GM23338 (cell line): Measurements from ENCODE around the gene WRNIP1.

Experiments used
- EZH2 ChIP-seq: fragments of 200-600 bp; sonication (generic); IDR thresholded peaks from one replicate; pipeline ENCODE4 v1.8.0; 2017; ENCODE audit warnings: antibody characterized with exemption, mild to moderate bottlenecking, low read depth; ENCODE audit not compliant: unreplicated experiment
- EZH2phosphoT487 ChIP-seq: fragments of 200-600 bp; sonication (generic); IDR thresholded peaks from one replicate; pipeline ENCODE4 v1.8.1; 2018; ENCODE audit warnings: antibody characterized with exemption; ENCODE audit not compliant: unreplicated experiment
- POLR2AphosphoS5 ChIP-seq: IDR thresholded peaks from 2 replicates; pipeline ENCODE4 v1.6.1; 2016; ENCODE audit warnings: antibody characterized with exemption, low read depth
- ZNF331 ChIP-seq: fragments of 250-450 bp; sonication (Bioruptor Pico); IDR thresholded peaks from 2 replicates; pipeline ENCODE4 v1.5.0; 2020; ENCODE audit warnings: low read depth, mild to moderate bottlenecking, moderate library complexity
- TF ChIP-seq, protein P1 (sequence below), 2 experiments: fragments of 200-600 bp in 1 of 2; sonication (generic) in 1 of 2; conservative IDR thresholded peaks; 2 replicates each; pipeline versions ENCODE4 v1.5.1 to v1.6.1; 2016 to 2017; ENCODE audit warnings: antibody characterized with exemption in 2 of 2, low read depth in 2 of 2, mild to moderate bottlenecking in 2 of 2, moderate library complexity in 1 of 2
- TF ChIP-seq, protein P2 (sequence below): IDR thresholded peaks from 2 replicates; pipeline ENCODE4 v1.6.1; 2016; ENCODE audit warnings: antibody characterized with exemption
- TF ChIP-seq, protein P3 (sequence below): IDR thresholded peaks from one replicate; pipeline ENCODE4 v1.6.1; 2018; ENCODE audit warnings: antibody characterized with exemption; ENCODE audit not compliant: unreplicated experiment

DNA sequence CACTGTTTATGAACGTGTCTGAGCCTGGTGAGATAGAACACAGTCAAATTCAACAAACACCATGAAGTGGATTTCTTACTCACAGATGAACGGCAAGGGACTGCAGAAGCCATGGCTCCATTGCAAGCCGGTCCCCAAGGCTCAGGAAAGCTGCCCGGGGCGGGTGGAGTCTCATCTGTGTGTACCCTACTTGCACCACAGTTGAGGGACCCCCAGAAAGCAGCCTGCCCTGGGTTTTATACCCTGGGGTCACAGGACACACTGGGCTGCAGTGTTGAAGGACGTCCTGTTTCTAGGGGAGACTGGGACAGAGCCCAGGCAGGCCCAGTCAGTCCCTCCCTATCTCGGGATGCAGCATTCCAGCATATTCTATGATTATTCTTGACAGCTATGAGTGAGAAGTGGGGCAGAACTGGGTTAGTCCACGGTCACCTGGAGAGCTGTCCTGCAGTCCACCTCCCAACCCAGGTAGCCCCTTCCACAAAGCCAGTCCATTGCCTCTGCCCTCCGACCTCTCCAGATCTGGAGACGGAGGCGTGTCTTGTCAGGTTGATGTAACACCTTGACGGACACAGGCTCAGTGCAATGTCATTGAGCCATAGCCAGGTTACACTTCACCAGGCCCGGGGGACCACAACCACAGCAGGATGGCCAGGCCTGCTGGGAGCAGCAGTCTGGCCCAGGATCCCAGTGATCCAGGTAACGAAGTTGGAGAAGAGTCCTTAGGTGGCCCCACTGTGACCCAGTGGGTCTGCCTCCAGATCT, 35.5 kb downstream of the WRNIP1 start:
- TF ChIP-seq, protein P1, sequence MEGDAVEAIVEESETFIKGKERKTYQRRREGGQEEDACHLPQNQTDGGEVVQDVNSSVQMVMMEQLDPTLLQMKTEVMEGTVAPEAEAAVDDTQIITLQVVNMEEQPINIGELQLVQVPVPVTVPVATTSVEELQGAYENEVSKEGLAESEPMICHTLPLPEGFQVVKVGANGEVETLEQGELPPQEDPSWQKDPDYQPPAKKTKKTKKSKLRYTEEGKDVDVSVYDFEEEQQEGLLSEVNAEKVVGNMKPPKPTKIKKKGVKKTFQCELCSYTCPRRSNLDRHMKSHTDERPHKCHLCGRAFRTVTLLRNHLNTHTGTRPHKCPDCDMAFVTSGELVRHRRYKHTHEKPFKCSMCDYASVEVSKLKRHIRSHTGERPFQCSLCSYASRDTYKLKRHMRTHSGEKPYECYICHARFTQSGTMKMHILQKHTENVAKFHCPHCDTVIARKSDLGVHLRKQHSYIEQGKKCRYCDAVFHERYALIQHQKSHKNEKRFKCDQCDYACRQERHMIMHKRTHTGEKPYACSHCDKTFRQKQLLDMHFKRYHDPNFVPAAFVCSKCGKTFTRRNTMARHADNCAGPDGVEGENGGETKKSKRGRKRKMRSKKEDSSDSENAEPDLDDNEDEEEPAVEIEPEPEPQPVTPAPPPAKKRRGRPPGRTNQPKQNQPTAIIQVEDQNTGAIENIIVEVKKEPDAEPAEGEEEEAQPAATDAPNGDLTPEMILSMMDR (conservative IDR thresholded peaks at IDR 0.05; ENCODE audit: low read depth in 2 of 2): no peak
- TF ChIP-seq, protein P2, sequence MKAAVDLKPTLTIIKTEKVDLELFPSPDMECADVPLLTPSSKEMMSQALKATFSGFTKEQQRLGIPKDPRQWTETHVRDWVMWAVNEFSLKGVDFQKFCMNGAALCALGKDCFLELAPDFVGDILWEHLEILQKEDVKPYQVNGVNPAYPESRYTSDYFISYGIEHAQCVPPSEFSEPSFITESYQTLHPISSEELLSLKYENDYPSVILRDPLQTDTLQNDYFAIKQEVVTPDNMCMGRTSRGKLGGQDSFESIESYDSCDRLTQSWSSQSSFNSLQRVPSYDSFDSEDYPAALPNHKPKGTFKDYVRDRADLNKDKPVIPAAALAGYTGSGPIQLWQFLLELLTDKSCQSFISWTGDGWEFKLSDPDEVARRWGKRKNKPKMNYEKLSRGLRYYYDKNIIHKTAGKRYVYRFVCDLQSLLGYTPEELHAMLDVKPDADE: no peak
- TF ChIP-seq EZH2 (no peak), POLR2AphosphoS5 (no peak), ZNF331 (CRISPR knock-in tag) (no peak), EZH2phosphoT487 (no peak)
- TF ChIP-seq, protein P3, sequence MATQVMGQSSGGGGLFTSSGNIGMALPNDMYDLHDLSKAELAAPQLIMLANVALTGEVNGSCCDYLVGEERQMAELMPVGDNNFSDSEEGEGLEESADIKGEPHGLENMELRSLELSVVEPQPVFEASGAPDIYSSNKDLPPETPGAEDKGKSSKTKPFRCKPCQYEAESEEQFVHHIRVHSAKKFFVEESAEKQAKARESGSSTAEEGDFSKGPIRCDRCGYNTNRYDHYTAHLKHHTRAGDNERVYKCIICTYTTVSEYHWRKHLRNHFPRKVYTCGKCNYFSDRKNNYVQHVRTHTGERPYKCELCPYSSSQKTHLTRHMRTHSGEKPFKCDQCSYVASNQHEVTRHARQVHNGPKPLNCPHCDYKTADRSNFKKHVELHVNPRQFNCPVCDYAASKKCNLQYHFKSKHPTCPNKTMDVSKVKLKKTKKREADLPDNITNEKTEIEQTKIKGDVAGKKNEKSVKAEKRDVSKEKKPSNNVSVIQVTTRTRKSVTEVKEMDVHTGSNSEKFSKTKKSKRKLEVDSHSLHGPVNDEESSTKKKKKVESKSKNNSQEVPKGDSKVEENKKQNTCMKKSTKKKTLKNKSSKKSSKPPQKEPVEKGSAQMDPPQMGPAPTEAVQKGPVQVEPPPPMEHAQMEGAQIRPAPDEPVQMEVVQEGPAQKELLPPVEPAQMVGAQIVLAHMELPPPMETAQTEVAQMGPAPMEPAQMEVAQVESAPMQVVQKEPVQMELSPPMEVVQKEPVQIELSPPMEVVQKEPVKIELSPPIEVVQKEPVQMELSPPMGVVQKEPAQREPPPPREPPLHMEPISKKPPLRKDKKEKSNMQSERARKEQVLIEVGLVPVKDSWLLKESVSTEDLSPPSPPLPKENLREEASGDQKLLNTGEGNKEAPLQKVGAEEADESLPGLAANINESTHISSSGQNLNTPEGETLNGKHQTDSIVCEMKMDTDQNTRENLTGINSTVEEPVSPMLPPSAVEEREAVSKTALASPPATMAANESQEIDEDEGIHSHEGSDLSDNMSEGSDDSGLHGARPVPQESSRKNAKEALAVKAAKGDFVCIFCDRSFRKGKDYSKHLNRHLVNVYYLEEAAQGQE: no peak
